H9 (cell line): ENCODE results near the gene TTC9B. TPM values are rescaled to one million over a fixed set of nuclear protein-coding genes. Genes with fewer than 3 reads are reported as not detected.

Experiments used
- DNase-seq: peaks from one replicate; pipeline ENCODE4 v3.0.0-alpha.2; 2017
- H2AFZ ChIP-seq: one replicate; pipeline ENCODE4 v1.6.1; 2013; ENCODE audit warnings: mild to moderate bottlenecking, low read length, control low read depth, moderate library complexity
- H2AK5ac ChIP-seq: 2 replicates; pipeline ENCODE4 v1.6.1; 2013; ENCODE audit warnings: low read length, control low read depth, mixed read lengths; ENCODE audit not compliant: insufficient read length
- H2BK120ac ChIP-seq: one replicate; pipeline ENCODE4 v1.6.1; 2013; ENCODE audit warnings: low read depth, mild to moderate bottlenecking, low read length, control low read depth, inconsistent platforms; ENCODE audit not compliant: poor library complexity, severe bottlenecking
- H2BK12ac ChIP-seq: 2 replicates; pipeline ENCODE4 v1.6.1; 2013; ENCODE audit warnings: low read length, control low read depth, mixed read lengths, low read depth; ENCODE audit not compliant: insufficient read length
- H2BK15ac ChIP-seq: 2 replicates; pipeline ENCODE4 v1.6.1; 2013; ENCODE audit warnings: low read depth, low read length, control low read depth
- H2BK20ac ChIP-seq: one replicate; pipeline ENCODE4 v1.6.1; 2013; ENCODE audit warnings: low read depth, mild to moderate bottlenecking, low read length, control low read depth, inconsistent platforms; ENCODE audit not compliant: poor library complexity, severe bottlenecking
- H2BK5ac ChIP-seq: 2 replicates; pipeline ENCODE4 v1.6.1; 2013; ENCODE audit warnings: low read length, control low read depth, mixed read lengths; ENCODE audit not compliant: insufficient read length
- H3K14ac ChIP-seq: 2 replicates; pipeline ENCODE4 v1.6.1; 2013; ENCODE audit warnings: low read length, control low read depth; ENCODE audit not compliant: insufficient read depth
- H3K18ac ChIP-seq: 2 replicates; pipeline ENCODE4 v1.6.1; 2013; ENCODE audit warnings: low read depth, mild to moderate bottlenecking, mixed read lengths, low read length, control low read depth; ENCODE audit not compliant: insufficient read length
- H3K23ac ChIP-seq: 2 replicates; pipeline ENCODE4 v1.6.1; 2013; ENCODE audit warnings: low read length, control low read depth, mixed read lengths, low read depth; ENCODE audit not compliant: insufficient read length
- H3K23me2 ChIP-seq: 2 replicates; pipeline ENCODE4 v1.6.1; 2013; ENCODE audit warnings: low read depth, mild to moderate bottlenecking, mixed read lengths, low read length, control low read depth; ENCODE audit not compliant: insufficient read length, poor library complexity, severe bottlenecking
- H3K27ac ChIP-seq: 2 replicates; pipeline ENCODE4 v1.5.1; 2013; ENCODE audit warnings: low read length, control low read depth, mixed read lengths, low read depth; ENCODE audit not compliant: insufficient read length
- H3K27me3 ChIP-seq: 2 replicates; pipeline ENCODE4 v1.6.1; 2013; ENCODE audit warnings: low read length, control low read depth, inconsistent platforms; ENCODE audit not compliant: insufficient read depth
- H3K4ac ChIP-seq: 2 replicates; pipeline ENCODE4 v1.6.1; 2013; ENCODE audit warnings: low read depth, mild to moderate bottlenecking, control low read depth, inconsistent platforms, low read length, moderate library complexity
- H3K4me1 ChIP-seq: 2 replicates; pipeline ENCODE4 v1.6.1; 2013; ENCODE audit warnings: low read length, control low read depth, inconsistent platforms; ENCODE audit not compliant: insufficient read depth
- H3K4me2 ChIP-seq: 2 replicates; pipeline ENCODE4 v1.6.1; 2013; ENCODE audit warnings: low read length, control low read depth, mixed read lengths; ENCODE audit not compliant: insufficient read length, insufficient read depth
- H3K56ac ChIP-seq: 2 replicates; pipeline ENCODE4 v1.6.1; 2013; ENCODE audit warnings: low read depth, mild to moderate bottlenecking, mixed read lengths, low read length, control low read depth; ENCODE audit not compliant: insufficient read length
- H3K79me1 ChIP-seq: 2 replicates; pipeline ENCODE4 v1.6.1; 2013; ENCODE audit warnings: low read depth, mild to moderate bottlenecking, moderate library complexity, low read length, control low read depth, inconsistent platforms; ENCODE audit not compliant: insufficient read depth, poor library complexity, severe bottlenecking
- H3K79me2 ChIP-seq: 2 replicates; pipeline ENCODE4 v1.6.1; 2013; ENCODE audit warnings: low read length, control low read depth, inconsistent platforms; ENCODE audit not compliant: insufficient read depth
- H3K9ac ChIP-seq: 2 replicates; pipeline ENCODE4 v1.6.1; 2013; ENCODE audit warnings: low read length, control low read depth, mixed read lengths; ENCODE audit not compliant: insufficient read length; ENCODE audit errors: extremely low read depth
- H3K9me3 ChIP-seq: one replicate; pipeline ENCODE4 v1.6.1; 2013; ENCODE audit warnings: low read depth, low read length, inconsistent platforms; ENCODE audit not compliant: control insufficient read depth
- H3T11ph ChIP-seq: one replicate; pipeline ENCODE4 v1.6.1; 2013; ENCODE audit warnings: mild to moderate bottlenecking, low read length, control low read depth, inconsistent platforms
- H4K20me1 ChIP-seq: one replicate; pipeline ENCODE4 v1.6.1; 2013; ENCODE audit not compliant: control insufficient read depth, insufficient read length, insufficient read depth
- H4K5ac ChIP-seq: 2 replicates; pipeline ENCODE4 v1.6.1; 2013; ENCODE audit warnings: low read depth, mild to moderate bottlenecking, mixed read lengths, low read length, control low read depth; ENCODE audit not compliant: insufficient read length
- H4K8ac ChIP-seq: replicated peaks from 2 replicates; pipeline ENCODE4 v1.6.1; 2013; ENCODE audit warnings: low read length, control low read depth, mixed read lengths, low read depth; ENCODE audit not compliant: insufficient read length
- H4K91ac ChIP-seq: 2 replicates; pipeline ENCODE4 v1.6.1; 2013; ENCODE audit warnings: low read depth, mild to moderate bottlenecking, moderate library complexity, mixed read lengths, low read length, control low read depth; ENCODE audit not compliant: insufficient read length
- H3K27ac Mint-ChIP-seq, 3 experiments: 2 replicates in 2 of 3; 3 replicates in 1 of 3; pipeline ENCODE4 v1.8.0; 2020 to 2021; ENCODE audit warnings: mixed read lengths in 3 of 3, mild to moderate bottlenecking in 1 of 3, moderate library complexity in 1 of 3
- H3K27me3 Mint-ChIP-seq: 2 replicates; pipeline ENCODE4 v1.8.0; 2021; ENCODE audit warnings: low read depth, mild to moderate bottlenecking, moderate library complexity, mixed read lengths
- H3K36me3 Mint-ChIP-seq, 3 experiments: 2 replicates in 2 of 3; 3 replicates in 1 of 3; pipeline ENCODE4 v1.8.0; 2020 to 2021; ENCODE audit warnings: low read depth in 3 of 3, mixed read lengths in 3 of 3; ENCODE audit not compliant: insufficient read depth in 1 of 3
- H3K4me1 Mint-ChIP-seq, 2 experiments: 2 replicates each; pipeline ENCODE4 v1.8.0; 2020; ENCODE audit warnings: mixed read lengths in 2 of 2
- H3K4me3 Mint-ChIP-seq, 2 experiments: 2 replicates in 1 of 2; 3 replicates in 1 of 2; pipeline ENCODE4 v1.8.0; 2020 to 2021; ENCODE audit warnings: mild to moderate bottlenecking in 2 of 2, mixed read lengths in 2 of 2, moderate library complexity in 1 of 2
- H3K9me3 Mint-ChIP-seq, 2 experiments: 2 replicates in 1 of 2; 3 replicates in 1 of 2; pipeline ENCODE4 v1.8.0; 2020; ENCODE audit warnings: mild to moderate bottlenecking in 2 of 2, mixed read lengths in 2 of 2, moderate library complexity in 1 of 2
- WGBS: extraction: QIAGEN DNeasy Blood & Tissue Kit; methylation state at CpG from one replicate; pipeline ENCODE4 v1.1.7; 2013; ENCODE audit warnings: missing lambda C conversion rate, low lambda C conversion rate, mixed read lengths; ENCODE audit not compliant: insufficient read length; ENCODE audit errors: extremely low coverage; 5-methylcytosine and 5-hydroxymethylcytosine counted together
- total RNA-seq: library from RNA; stranded (reverse); gene quantifications from 2 replicates; pipeline ENCODE4 v1.2.1, GENCODE V29; 2021
- TF ChIP-seq, protein P1 (sequence below): fragments of 200-600 bp; sonication (generic); conservative IDR thresholded peaks from 3 replicates; pipeline ENCODE4 v1.8.0; 2021; ENCODE audit warnings: antibody characterized with exemption, mild to moderate bottlenecking

TTC9B gene
- total RNA-seq, 1 experiment from 2014 or later = 0.15 TPM

- Histone ChIP-seq H3K56ac (no peak overlapping the region), H2BK120ac (no peak overlapping the region), H3K9ac (no peak overlapping the region), H3K9me3 (no peaks in the 10 kb centered on the region), H2AK5ac (no peak overlapping the region), H3K79me1 (no peaks in the 10 kb centered on the region), H3K27ac (no peak overlapping the region), H2BK5ac (no peak overlapping the region), H2BK20ac (no peak overlapping the region), H2AFZ (no peak overlapping the region), H3T11ph (no peak overlapping the region), H3K23me2 (no peaks in the 10 kb centered on the region), H4K5ac (no peak overlapping the region), H3K18ac (no peak overlapping the region), H3K4me2 (no peak overlapping the region), H3K23ac (no peak overlapping the region), H3K27me3 (no peaks in the 10 kb centered on the region), H3K79me2 (no peaks in the 10 kb centered on the region), H4K20me1 (peaks cover 2% of the 10 kb centered on the region), H2BK15ac (no peak overlapping the region), H3K4me1 (peaks cover 2% of the 10 kb centered on the region; the same call in 1 of the 2 replicates), H2BK12ac (no peak overlapping the region), H3K4ac (no peak overlapping the region), H4K8ac (no peak overlapping the region), H3K14ac (no peak overlapping the region), H4K91ac (no peak overlapping the region)
- TF ChIP-seq, protein P1, sequence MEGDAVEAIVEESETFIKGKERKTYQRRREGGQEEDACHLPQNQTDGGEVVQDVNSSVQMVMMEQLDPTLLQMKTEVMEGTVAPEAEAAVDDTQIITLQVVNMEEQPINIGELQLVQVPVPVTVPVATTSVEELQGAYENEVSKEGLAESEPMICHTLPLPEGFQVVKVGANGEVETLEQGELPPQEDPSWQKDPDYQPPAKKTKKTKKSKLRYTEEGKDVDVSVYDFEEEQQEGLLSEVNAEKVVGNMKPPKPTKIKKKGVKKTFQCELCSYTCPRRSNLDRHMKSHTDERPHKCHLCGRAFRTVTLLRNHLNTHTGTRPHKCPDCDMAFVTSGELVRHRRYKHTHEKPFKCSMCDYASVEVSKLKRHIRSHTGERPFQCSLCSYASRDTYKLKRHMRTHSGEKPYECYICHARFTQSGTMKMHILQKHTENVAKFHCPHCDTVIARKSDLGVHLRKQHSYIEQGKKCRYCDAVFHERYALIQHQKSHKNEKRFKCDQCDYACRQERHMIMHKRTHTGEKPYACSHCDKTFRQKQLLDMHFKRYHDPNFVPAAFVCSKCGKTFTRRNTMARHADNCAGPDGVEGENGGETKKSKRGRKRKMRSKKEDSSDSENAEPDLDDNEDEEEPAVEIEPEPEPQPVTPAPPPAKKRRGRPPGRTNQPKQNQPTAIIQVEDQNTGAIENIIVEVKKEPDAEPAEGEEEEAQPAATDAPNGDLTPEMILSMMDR = no peak
- Mint-ChIP-seq H3K27me3 (no peaks in the 10 kb centered on the region), H3K4me3 (no peak overlapping the region), H3K36me3 (peaks cover 20 to 52% (median 44%) of the 10 kb centered on the region in 3 experiments), H3K27ac (no peak overlapping the region), H3K9me3 (no peaks in the 10 kb centered on the region), H3K4me1 (peaks cover 16% of the 10 kb centered on the region in 2 experiments)
- no peak for DNase-seq
- WGBS = no CpG with 5 or more reads among the region's 9 CpGs
Measured at GRCh38 chr19:40257096-40257517, 38.9 kb upstream of the TTC9B start.
